Colon (tissue), 2 donors: ENCODE measurements around the gene C1orf159.
"Not testable (repeated sequence)": the region's sequence is repeated elsewhere in the genome, so short reads cannot be mapped to it uniquely, and the experiment has no call there.

Source experiments
- FAIRE-seq: peaks from 2 replicates; lab custom pipeline; 2012; peaks lifted over from hg19 to GRCh38; lab: Jason Lieb, UNC
- donor health status: control.
- donor health status: control.

The C1orf159 gene

GRCh38 chr1:1066403-1067283 is 49.2 kb downstream of the C1orf159 start:
- FAIRE-seq = no peak

GRCh38 chr1:1065940-1066304 is 50.0 kb downstream of the C1orf159 start:
- FAIRE-seq = not testable (repeated sequence)

GRCh38 chr1:1065265-1065939 is 50.5 kb downstream of the C1orf159 start:
- no peak for FAIRE-seq

DNA sequence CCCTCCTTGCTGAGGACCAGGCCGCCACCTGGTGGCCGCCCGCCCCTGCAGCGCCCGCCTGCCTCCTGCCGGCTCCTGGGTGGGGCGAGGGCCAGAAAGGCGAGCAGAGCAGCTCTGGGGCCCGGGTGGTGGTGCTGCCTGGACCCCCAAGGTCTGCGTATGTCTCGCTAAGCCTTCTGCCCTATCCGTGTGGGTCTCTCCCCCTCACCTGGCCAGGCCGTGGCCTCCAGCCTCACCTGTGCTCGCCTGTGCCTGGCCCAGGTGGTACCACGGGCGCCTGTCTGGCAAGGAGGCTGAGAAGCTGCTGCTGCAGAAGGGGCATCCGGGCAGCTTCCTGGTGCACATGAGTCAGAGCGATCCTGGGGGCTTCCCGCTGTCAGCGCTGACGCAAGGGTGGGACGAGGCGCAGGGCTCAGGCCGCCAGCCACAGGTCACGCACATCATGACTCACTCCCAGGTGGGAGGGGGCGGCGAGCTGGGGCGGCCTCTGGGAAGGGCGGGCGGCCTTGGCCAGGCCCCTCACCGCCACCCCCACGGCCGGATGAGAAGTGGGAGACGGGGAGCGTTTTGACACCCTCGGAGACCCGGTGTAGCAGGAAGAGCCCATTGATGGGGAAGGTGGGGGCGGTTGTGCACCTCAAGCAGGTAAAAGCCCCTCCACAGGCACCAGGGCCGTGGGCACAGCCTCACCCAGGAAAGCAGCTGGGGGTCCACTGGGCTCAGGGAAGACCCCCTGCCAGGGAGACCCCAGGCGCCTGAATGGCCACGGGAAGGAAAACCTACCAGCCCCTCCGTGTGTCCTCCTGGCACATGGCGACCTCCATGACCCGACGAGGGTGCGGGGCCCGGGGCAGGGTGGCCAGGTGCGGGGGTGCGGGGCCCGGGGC is 51.7 kb downstream of the C1orf159 start:
- FAIRE-seq = no peak

DNA sequence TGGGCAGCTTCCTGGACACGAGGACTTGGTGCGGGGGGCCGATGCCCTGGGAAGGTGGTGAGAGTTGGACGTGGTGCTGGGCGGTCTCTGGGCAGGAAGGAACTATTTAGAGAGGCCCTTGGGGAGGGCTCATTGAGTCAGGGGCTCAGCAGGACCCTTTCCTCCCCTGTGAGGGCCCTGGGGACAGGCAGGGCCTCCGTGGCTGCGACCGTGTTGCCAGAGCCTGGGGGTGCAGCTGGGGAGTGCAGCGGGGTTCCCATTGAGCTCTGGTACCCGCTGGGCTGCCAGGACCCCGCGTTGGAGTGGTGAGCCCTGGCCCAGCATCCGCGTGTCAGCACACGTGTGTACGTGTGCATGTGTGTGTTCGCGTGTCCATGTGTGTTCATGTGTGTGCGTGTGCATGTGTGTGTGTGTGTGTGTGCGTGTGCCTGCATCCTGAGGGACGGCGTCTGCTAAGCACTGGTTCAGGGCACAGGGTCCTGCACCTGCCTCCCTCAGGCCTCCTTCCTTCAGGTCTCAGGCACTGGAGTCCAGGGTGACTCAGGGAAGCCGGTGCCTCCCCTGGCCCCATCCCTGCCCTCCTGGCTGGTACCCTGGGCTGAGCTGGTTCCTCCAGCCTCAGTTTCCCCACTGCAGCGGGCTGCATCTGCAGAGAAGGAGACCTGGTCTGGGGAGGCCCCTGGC is 52.5 kb downstream of the C1orf159 start:
- no peak for FAIRE-seq

DNA sequence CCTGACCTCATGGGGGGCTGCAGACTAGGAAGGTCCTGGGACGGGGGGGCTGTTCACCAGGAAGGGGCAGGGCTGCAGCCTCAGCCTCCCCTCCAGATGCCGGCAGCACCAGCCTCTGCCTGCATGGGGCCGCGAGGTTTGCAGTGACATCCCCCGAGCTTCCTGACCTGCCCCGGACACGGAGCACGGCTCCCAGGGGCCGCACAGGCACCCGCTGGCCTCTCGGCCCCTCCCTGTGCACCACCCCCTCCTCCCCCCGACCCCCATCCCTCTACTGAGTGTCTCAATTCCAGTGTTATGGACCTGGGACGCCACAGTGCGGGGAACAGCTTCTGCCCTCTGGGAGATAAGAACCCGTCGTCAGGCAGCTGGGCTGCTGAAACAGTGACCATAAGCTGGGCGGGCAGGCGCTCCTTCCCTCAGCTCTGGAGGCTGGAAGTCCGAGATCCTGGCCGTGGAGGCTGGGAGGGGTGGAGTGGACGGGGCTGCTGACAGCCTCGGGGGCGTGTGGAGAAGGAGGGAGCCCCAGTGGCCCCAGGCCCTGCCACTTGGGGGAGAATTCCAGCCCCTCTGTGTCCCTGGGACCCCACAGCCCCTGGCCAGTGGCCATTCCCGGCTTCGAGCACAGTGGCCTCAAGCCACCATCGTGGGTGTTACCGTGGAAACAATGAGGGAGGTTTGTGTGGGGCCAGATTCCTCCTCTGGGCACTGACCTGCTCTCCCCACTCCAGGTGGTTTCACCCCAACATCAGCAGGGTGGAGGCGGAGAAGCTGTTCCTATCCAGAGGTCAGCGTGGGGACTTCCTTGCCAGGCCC is 53.3 kb downstream of the C1orf159 start:
- no peak for FAIRE-seq

DNA sequence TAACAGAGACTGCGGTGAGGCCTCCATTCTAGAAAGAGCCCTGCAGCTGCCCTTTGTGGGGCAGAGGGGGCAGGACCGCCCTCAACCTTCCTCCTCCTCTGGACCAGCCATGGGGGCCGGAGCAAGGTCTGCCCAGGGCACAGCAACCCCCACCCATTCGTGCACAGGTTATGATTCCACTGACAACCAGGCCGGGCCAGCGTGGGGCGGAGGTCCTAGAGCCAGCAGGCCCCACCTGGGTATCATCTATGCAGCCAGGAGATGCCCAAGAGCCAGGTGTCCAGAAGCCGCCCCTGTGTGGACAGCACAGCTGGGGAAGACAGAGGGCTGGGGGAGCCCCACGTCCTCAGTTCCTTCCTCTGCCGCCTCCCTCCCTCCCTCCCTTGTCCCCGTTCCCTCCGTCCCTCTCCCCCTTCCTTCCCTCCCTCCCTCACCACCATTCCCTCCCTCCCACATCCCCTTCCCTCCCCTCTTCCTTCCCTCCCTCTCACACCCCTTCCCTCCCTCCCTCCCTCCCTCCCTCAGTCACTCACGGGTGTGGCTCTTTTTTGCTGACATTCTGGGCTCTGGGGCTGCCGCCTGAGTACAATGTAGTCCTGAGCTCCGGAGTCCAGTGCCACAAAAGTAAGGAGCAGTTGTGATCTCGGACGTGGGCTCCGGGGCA is 54.1 kb downstream of the C1orf159 start:
- no peak for FAIRE-seq

- FAIRE-seq = no peak
Observed at GRCh38 chr1:1060281-1061000, 55.4 kb downstream of the C1orf159 start.

GRCh38 chr1:1059494-1060280 is 56.2 kb downstream of the C1orf159 start:
- FAIRE-seq = no peak

GRCh38 chr1:1058921-1059493 is 56.9 kb downstream of the C1orf159 start:
- no peak for FAIRE-seq

GRCh38 chr1:1058088-1058905 is 57.6 kb downstream of the C1orf159 start:
- FAIRE-seq = no peak

DNA sequence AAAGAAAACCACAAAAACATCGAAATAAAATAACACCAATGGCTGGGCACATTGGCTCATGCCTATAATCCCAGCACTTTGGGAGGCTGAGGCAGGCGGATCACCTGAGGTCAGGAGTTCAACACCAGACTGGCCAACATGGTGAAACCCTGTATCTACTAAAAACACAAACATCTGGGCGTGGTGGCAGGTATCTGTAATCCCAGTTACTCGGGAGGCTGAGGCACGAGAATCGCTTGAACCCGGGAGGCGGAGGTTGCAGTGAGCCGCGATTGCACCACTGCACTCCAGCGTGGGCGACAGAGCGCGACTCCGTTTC is 58.2 kb downstream of the C1orf159 start:
- not testable (repeated sequence) for FAIRE-seq

DNA sequence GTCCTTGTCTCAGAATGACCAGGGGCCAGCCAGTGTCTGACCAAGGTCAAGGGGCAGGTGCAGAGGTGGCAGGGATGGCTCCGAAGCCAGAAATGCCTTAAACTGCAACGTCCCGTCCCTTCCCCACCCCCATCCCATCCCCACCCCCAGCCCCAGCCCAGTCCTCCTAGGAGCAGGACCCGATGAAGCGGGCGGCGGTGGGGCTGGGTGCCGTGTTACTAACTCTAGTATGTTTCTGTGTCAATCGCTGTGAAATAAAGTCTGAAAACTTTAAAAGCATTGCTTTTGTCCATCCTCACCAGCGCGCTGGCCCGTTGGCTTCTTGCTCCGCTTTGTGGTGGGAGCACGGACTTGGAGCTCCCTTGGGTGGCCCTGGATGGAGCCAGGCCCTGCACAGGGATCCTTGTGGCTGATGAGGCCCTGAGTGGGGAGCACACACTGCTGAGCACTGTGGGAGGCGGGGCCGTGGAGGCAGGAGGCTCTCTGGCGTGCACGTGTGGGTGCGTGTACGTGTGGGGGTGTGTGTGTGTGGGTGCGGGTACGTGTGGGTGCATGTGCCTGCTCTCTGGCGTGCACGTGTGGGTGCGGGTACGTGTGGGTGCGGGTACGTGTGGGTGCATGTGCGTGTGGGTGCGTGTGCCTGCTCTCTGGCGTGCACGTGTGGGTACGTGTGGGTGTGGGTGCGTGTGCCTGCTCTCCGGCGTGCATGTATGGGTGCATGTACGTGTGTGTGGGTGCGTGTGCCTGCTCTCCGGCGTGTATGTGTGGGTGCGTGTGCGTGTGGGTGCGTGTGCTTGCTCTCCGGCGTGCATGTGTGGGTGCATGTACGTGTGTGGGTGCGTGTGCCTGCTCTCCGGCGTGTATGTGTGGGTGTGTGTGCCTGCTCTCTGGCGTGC is 59.8 kb downstream of the C1orf159 start:
- FAIRE-seq = no peak

- no peak for FAIRE-seq
Observed at GRCh38 chr1:1054971-1055370, 60.9 kb downstream of the C1orf159 start.

DNA sequence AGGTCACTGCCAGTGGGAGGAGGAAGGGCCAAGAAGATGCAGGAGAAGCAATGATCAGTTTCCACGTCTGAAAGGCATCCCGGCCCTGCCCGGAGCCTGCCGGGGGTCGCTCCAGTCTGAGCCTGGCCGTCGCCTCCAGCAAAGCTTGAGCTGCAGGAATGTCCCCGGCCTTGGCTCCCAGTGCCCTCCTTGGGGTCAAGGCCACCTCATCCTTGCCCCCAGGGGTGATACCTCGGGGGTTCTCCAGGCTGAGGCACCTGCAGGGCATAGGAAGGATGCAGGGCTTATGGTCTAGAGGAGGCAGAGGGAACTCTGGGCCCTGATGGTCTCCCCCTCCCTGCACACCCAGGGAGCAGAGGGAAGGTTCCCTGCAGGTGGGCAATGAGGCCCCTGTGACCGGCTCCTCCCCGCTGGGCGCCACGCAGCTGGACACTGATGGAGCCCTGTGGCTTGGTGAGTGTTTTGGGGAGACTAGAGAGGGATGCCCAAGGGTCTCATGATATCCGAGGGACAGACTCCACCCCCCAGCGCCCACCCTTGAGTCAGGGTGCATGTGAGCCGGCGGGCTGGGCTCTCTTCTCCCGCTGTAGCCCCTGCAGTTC is 61.7 kb downstream of the C1orf159 start:
- no peak for FAIRE-seq

GRCh38 chr1:1053682-1054081 is 62.2 kb downstream of the C1orf159 start:
- no peak for FAIRE-seq
